HepG2 (cell line): Measurements from ENCODE around the gene NDEL1. TPM values are rescaled to one million over a fixed set of nuclear protein-coding genes. Genes with fewer than 3 reads are reported as not detected.

Experiments
- ATAC-seq: fragments of 200-7000 bp; cut with Tn5 transposase; 3 replicates; pipeline ENCODE4 v1.9.1; 2020; ENCODE audit warnings: mild to moderate bottlenecking, moderate library complexity
- BruUV-seq: library from RNA; stranded (reverse); fragments of 400-500 nt; replicated peaks from 2 replicates; lab custom pipeline; 2021; lab: Mats Ljungman, UMichigan
- CTCF ChIA-PET: fragments of 300-600 bp; formaldehyde crosslinking; extraction: SDS; loops from one replicate; lab custom pipeline; 2021; ENCODE audit warnings: low total read pairs, inconsistent platforms, low intra/inter-chr PET ratio; lab: Yijun Ruan, JAX
- POLR2A ChIA-PET: fragments of 350-600 bp; sonication (Branson Sonifier 250); formaldehyde crosslinking; loops from one replicate; lab custom pipeline; 2020; ENCODE audit warnings: antibody characterized with exemption, inconsistent platforms; lab: Yijun Ruan, JAX
- DNase-seq: peaks from one replicate; pipeline ENCODE4 v3.0.0-alpha.2; 2015; ENCODE audit warnings: low spot score
- FAIRE-seq: peaks from 3 replicates; lab custom pipeline; 2011; peaks lifted over from hg19 to GRCh38; lab: Jason Lieb, UNC
- H2AFZ ChIP-seq: one replicate; pipeline ENCODE4 v1.6.1; 2011; ENCODE audit warnings: low read length, inconsistent platforms
- H3K27ac ChIP-seq: fragments of 300-600 bp; 3 replicates; pipeline ENCODE4 v1.8.0; 2011; ENCODE audit warnings: mixed run types, mild to moderate bottlenecking, mixed read lengths, low read length, inconsistent platforms; ENCODE audit not compliant: insufficient read depth; ENCODE audit errors: extremely low read length
- H3K27me3 ChIP-seq, 2 experiments: fragments of 200-600 bp in 1 of 2; 2 replicates in 1 of 2; 3 replicates in 1 of 2; pipeline versions ENCODE4 v1.6.0 to v1.8.0; 2011; ENCODE audit warnings: low read length in 2 of 2, mild to moderate bottlenecking in 2 of 2, moderate library complexity in 2 of 2, inconsistent platforms in 1 of 2; ENCODE audit not compliant: insufficient read depth in 2 of 2, control insufficient read depth in 1 of 2
- H3K36me3 ChIP-seq, 2 experiments: fragments of 200-600 bp in 1 of 2; replicated peaks in 1 of 2; 2 replicates in 1 of 2; 3 replicates in 1 of 2; pipeline versions ENCODE4 v1.5.1 to v1.8.0; 2011; ENCODE audit warnings: low read length in 2 of 2, inconsistent platforms in 1 of 2; ENCODE audit not compliant: insufficient read depth in 2 of 2, control insufficient read depth in 1 of 2
- H3K4me1 ChIP-seq: 2 replicates; pipeline ENCODE4 v1.5.1; 2012; ENCODE audit warnings: low read length, inconsistent platforms; ENCODE audit not compliant: insufficient read depth
- H3K4me2 ChIP-seq: 2 replicates; pipeline ENCODE4 v1.6.0; 2011; ENCODE audit warnings: low read depth, low read length, inconsistent platforms
- H3K4me3 ChIP-seq, 3 experiments: fragments of 200-600 bp in 1 of 3; sonication (generic), shearing (Covaris generic) in 1 of 3; replicated peaks in 1 of 3; 2 replicates each; pipeline ENCODE4 v1.5.1; 2011 to 2016; ENCODE audit warnings: low read length in 3 of 3, inconsistent platforms in 2 of 3, low read depth in 2 of 3, mild to moderate bottlenecking in 2 of 3, control low read depth in 1 of 3, mixed read lengths in 1 of 3; ENCODE audit not compliant: insufficient read depth in 1 of 3
- H3K79me2 ChIP-seq: one replicate; pipeline ENCODE4 v1.6.1; 2011; ENCODE audit warnings: low read length, inconsistent platforms; ENCODE audit not compliant: insufficient read depth
- H3K9ac ChIP-seq: 2 replicates; pipeline ENCODE4 v1.6.0; 2011; ENCODE audit warnings: mild to moderate bottlenecking, low read depth, low read length, inconsistent platforms; ENCODE audit not compliant: insufficient read depth
- H3K9me3 ChIP-seq: 2 replicates; pipeline ENCODE4 v1.5.1; 2012; ENCODE audit warnings: mild to moderate bottlenecking, low read length
- H4K20me1 ChIP-seq: 2 replicates; pipeline ENCODE4 v1.6.0; 2011; ENCODE audit warnings: inconsistent platforms, mild to moderate bottlenecking, low read length, moderate library complexity; ENCODE audit not compliant: insufficient read depth
- ARNT ChIP-seq: fragments of 450-650 bp; IDR thresholded peaks from 2 replicates; pipeline ENCODE4 v1.6.1; 2017
- ELF4 ChIP-seq: sonication (generic); formaldehyde crosslinking; IDR thresholded peaks from 2 replicates; pipeline ENCODE4 v1.5.0; 2020; ENCODE audit warnings: missing genetic modification reagents, mild to moderate bottlenecking, moderate library complexity, borderline replicate concordance
- GFI1 ChIP-seq: sonication (generic); formaldehyde crosslinking; IDR thresholded peaks from 2 replicates; pipeline ENCODE4 v1.5.0; 2020; ENCODE audit warnings: missing genetic modification reagents, mild to moderate bottlenecking, borderline replicate concordance
- HDAC2 ChIP-seq: sonication (generic); formaldehyde crosslinking; IDR thresholded peaks from 2 replicates; pipeline ENCODE4 v1.4.0; 2020; ENCODE audit warnings: missing genetic modification reagents
- LCORL ChIP-seq, 2 experiments: fragments of 450-650 bp in 1 of 2; sonication (generic) in 1 of 2; formaldehyde crosslinking in 1 of 2; IDR thresholded peaks; 2 replicates each; pipeline versions ENCODE4 v1.5.0 to v1.6.1; 2017 to 2020; ENCODE audit warnings: antibody characterized with exemption in 1 of 2, missing genetic modification reagents in 1 of 2
- TEAD3 ChIP-seq: optimal IDR thresholded peaks from 2 replicates; pipeline ENCODE3; 2016; ENCODE audit warnings: borderline replicate concordance
- YEATS4 ChIP-seq: sonication (generic); formaldehyde crosslinking; IDR thresholded peaks from 2 replicates; pipeline ENCODE4 v1.4.0; 2020; ENCODE audit warnings: missing genetic modification reagents, borderline replicate concordance
- ZMYM4 ChIP-seq: sonication (generic); formaldehyde crosslinking; IDR thresholded peaks from 2 replicates; pipeline ENCODE4 v1.8.1; 2023; ENCODE audit warnings: mild to moderate bottlenecking, missing genetic modification reagents
- ZNF335 ChIP-seq: sonication (generic); formaldehyde crosslinking; IDR thresholded peaks from 2 replicates; pipeline ENCODE4 v1.4.0; 2020; ENCODE audit warnings: missing genetic modification reagents
- ZNF556 ChIP-seq: sonication (generic); formaldehyde crosslinking; IDR thresholded peaks from 2 replicates; pipeline ENCODE4 v1.4.0; 2020; ENCODE audit warnings: mild to moderate bottlenecking, missing genetic modification reagents, borderline replicate concordance
- ZNF83 ChIP-seq: sonication (generic); formaldehyde crosslinking; IDR thresholded peaks from 2 replicates; pipeline ENCODE4 v1.4.0; 2020; ENCODE audit warnings: missing genetic modification reagents, mild to moderate bottlenecking, borderline replicate concordance
- WGBS: methylation state at CpG from one replicate; pipeline ENCODE4 v1.1.6; 2017; ENCODE audit warnings: low lambda C conversion rate; 5-methylcytosine and 5-hydroxymethylcytosine counted together
- in situ Hi-C: cut with HindIII; loops from 2 replicates; pipeline ENCODE4 v1.10.0; 2017; ENCODE audit warnings: low pct_unique_long_range_greater_than_20kb; ENCODE audit not compliant: extremely low pct_ligation_motif_present
- intact Hi-C: fragments of 100-400 bp; cut with micrococcal nuclease; formaldehyde crosslinking; loops from one replicate; pipeline ENCODE4 v1.10.0; 2022; ENCODE audit not compliant: unreplicated experiment
- polyA plus RNA-seq, 8 experiments: library from polyadenylated mRNA; depleted of rRNA in 3 of 8; stranded (reverse) in 7 of 8; unstranded in 1 of 8; fragments of >200 nt; fragmentation: Illumina TruSeq in 4 of 8; extraction: Trizol in 4 of 8; gene quantifications; 2 replicates each; pipeline versions ENCODE4 v1.2.1 to v1.2.3, GENCODE V29; 2011 to 2016; ENCODE audit warnings: low read depth in 4 of 8, missing spikeins in 1 of 8, mixed read lengths in 1 of 8; ENCODE audit not compliant: insufficient read depth in 1 of 8
- total RNA-seq, 5 experiments: library from RNA; depleted of rRNA; stranded (reverse); fragments of >200 nt; fragmentation: Illumina TruSeq; extraction: Trizol; gene quantifications; 2 replicates each; pipeline ENCODE4 v1.2.3, GENCODE V29; 2016; ENCODE audit warnings: low read depth in 1 of 5
- TF ChIP-seq, protein P1 (sequence below), 2 experiments: fragments of 450-650 bp in 1 of 2; sonication (generic) in 1 of 2; formaldehyde crosslinking; IDR thresholded peaks; 2 replicates each; pipeline versions ENCODE4 v1.5.0 to v1.8.0; 2020 to 2022; ENCODE audit warnings: mild to moderate bottlenecking in 1 of 2, missing genetic modification reagents in 1 of 2
- TF ChIP-seq, protein P2 (sequence below): IDR thresholded peaks from 2 replicates; pipeline ENCODE4 v1.6.1; 2012; ENCODE audit warnings: low read depth, low read length, improper control_type of control experiment
- TF ChIP-seq, protein P3 (sequence below): sonication (generic); formaldehyde crosslinking; IDR thresholded peaks from 2 replicates; pipeline ENCODE4 v1.8.0; 2022; ENCODE audit warnings: mild to moderate bottlenecking, missing genetic modification reagents, borderline replicate concordance
- TF ChIP-seq, protein P4 (sequence below), 2 experiments: sonication (generic) in 1 of 2; formaldehyde crosslinking in 1 of 2; IDR thresholded peaks; 2 replicates each; pipeline versions ENCODE4 v1.5.1 to v1.6.1; 2011 to 2020; ENCODE audit warnings: borderline replicate concordance in 1 of 2, low read depth in 1 of 2, low read length in 1 of 2, mild to moderate bottlenecking in 1 of 2, missing genetic modification reagents in 1 of 2, moderate library complexity in 1 of 2

NDEL1 gene
- total and polyA plus RNA-seq, 2 of the 13 experiments (the other 11 are each of a cell fraction or from before 2014, with no cell fraction given) = 59.8 to 153 TPM

DNA sequence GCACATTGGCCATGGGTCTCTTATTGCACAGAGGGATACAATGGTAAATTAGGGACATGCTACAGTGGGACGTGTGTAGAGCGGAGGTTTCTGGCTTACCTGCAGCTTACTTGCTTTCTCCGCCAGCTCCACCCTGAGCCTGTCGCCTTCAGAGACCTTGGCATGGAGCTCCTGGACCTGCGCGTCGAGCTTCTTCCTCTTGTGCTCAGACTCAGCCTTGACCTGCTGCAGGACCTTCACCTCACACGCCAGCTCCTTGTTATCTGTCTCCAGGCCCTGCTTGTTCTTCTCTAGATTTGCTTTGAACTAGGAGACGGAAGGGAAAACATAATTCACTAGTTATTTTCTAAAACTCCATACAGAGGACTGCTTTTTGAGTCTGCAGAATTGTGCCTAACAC lies 63.5 kb downstream of the NDEL1 start:
- Histone ChIP-seq H3K36me3 (peaks cover 36 to 72% of the 10 kb centered on the region in 2 experiments), H3K4me2 (no peak overlapping the region)
- POLR2A ChIA-PET = no interaction called here
- TF ChIP-seq, protein P1, sequence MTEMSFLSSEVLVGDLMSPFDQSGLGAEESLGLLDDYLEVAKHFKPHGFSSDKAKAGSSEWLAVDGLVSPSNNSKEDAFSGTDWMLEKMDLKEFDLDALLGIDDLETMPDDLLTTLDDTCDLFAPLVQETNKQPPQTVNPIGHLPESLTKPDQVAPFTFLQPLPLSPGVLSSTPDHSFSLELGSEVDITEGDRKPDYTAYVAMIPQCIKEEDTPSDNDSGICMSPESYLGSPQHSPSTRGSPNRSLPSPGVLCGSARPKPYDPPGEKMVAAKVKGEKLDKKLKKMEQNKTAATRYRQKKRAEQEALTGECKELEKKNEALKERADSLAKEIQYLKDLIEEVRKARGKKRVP (CRISPR knock-in tag; IDR thresholded peaks at IDR 0.05) = no peak
- no peak for TF ChIP-seq YEATS4 (CRISPR knock-in tag)
- TF ChIP-seq, protein P2, sequence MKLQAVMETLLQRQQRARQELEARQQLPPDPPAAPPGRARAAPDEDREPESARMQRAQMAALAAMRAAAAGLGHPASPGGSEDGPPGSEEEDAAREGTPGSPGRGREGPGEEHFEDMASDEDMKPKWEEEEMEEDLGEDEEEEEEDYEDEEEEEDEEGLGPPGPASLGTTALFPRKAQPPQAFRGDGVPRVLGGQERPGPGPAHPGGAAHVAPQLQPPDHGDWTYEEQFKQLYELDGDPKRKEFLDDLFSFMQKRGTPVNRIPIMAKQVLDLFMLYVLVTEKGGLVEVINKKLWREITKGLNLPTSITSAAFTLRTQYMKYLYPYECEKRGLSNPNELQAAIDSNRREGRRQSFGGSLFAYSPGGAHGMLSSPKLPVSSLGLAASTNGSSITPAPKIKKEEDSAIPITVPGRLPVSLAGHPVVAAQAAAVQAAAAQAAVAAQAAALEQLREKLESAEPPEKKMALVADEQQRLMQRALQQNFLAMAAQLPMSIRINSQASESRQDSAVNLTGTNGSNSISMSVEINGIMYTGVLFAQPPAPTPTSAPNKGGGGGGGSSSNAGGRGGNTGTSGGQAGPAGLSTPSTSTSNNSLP = no peak
- TF ChIP-seq TEAD3 (CRISPR knock-in tag) = no peak
- no peak for TF ChIP-seq ZNF556 (CRISPR knock-in tag)
- no peak for TF ChIP-seq LCORL (IDR thresholded peaks at IDR 0.05)
- TF ChIP-seq LCORL (CRISPR knock-in tag; IDR thresholded peaks at IDR 0.05) = no peak
- TF ChIP-seq, protein P3, sequence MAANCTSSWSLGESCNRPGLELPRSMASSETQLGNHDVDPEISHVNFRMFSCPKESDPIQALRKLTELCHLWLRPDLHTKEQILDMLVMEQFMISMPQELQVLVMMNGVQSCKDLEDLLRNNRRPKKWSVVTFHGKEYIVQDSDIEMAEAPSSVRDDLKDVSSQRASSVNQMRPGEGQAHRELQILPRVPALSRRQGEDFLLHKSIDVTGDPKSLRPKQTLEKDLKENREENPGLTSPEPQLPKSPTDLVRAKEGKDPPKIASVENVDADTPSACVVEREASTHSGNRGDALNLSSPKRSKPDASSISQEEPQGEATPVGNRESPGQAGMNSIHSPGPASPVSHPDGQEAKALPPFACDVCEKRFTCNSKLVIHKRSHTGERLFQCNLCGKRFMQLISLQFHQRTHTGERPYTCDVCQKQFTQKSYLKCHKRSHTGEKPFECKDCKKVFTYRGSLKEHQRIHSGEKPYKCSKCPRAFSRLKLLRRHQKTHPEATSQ (CRISPR knock-in tag) = no peak
- no peak for TF ChIP-seq ZNF83
- TF ChIP-seq ELF4 (CRISPR knock-in tag) = no peak
- TF ChIP-seq ARNT = no peak
- TF ChIP-seq GFI1 (CRISPR knock-in tag) = no peak
- TF ChIP-seq HDAC2 (CRISPR knock-in tag) = no peak
- no peak for TF ChIP-seq ZMYM4
- no peak for TF ChIP-seq ZNF335 (CRISPR knock-in tag)
- TF ChIP-seq, protein P4, sequence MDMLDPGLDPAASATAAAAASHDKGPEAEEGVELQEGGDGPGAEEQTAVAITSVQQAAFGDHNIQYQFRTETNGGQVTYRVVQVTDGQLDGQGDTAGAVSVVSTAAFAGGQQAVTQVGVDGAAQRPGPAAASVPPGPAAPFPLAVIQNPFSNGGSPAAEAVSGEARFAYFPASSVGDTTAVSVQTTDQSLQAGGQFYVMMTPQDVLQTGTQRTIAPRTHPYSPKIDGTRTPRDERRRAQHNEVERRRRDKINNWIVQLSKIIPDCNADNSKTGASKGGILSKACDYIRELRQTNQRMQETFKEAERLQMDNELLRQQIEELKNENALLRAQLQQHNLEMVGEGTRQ (IDR thresholded peaks at IDR 0.05; ENCODE audit: low read depth, low read length) = no peak
- TF ChIP-seq, protein P4 (CRISPR knock-in tag; IDR thresholded peaks at IDR 0.05; ENCODE audit: borderline replicate concordance) = no peak

More for the DNA sequence above, 63.5 kb downstream of the NDEL1 start:
- Histone ChIP-seq H2AFZ (no peak overlapping the region), H4K20me1 (no peaks in the 10 kb centered on the region), H3K9me3 (no peaks in the 10 kb centered on the region), H3K9ac (no peak overlapping the region), H3K27ac (no peak overlapping the region), H3K4me1 (no peaks in the 10 kb centered on the region), H3K79me2 (no peaks in the 10 kb centered on the region), H3K4me3 (no peak overlapping the region), H3K27me3 (no peaks in the 10 kb centered on the region)
- no TSS peak for BruUV-seq
- CTCF ChIA-PET = no interaction called here
- no peak for ATAC-seq
- 100% methylated on average over 9 of the region's 9 CpGs for WGBS
- no peak for FAIRE-seq
- in situ Hi-C loops = no loop called here
- intact Hi-C loops = no loop called here
- DNase-seq = no peak
